HuH-7.5 (cell line): ENCODE data around the gene DZIP1.
"Not testable (repeated sequence)": the region's sequence is repeated elsewhere in the genome, so short reads cannot be mapped to it uniquely, and the experiment has no call there.

ENCODE experiments used
- DNase-seq: peaks from one replicate; pipeline ENCODE4 v3.0.0; 2011; ENCODE audit warnings: low spot score

DZIP1 gene

GRCh38 chr13:95603887-95604555 is 40.5 kb downstream of the DZIP1 start:
- peak; percentile 7 for DNase-seq

GRCh38 chr13:95601906-95602305 is 42.6 kb downstream of the DZIP1 start:
- DNase-seq, result no peak

GRCh38 chr13:95601216-95601615 is 43.3 kb downstream of the DZIP1 start:
- no peak for DNase-seq

- DNase-seq, result no peak
Observed at GRCh38 chr13:95596701-95597100, 47.8 kb downstream of the DZIP1 start.

GRCh38 chr13:95593462-95593861 is 51.0 kb downstream of the DZIP1 start:
- DNase-seq, result no peak

- no peak for DNase-seq
Observed at GRCh38 chr13:95588721-95589120, 55.8 kb downstream of the DZIP1 start.

- DNase-seq, result no peak
Observed at GRCh38 chr13:95588134-95588533, 56.4 kb downstream of the DZIP1 start.

GRCh38 chr13:95585867-95586266 is 58.6 kb downstream of the DZIP1 start:
- no peak for DNase-seq

- no peak for DNase-seq
Observed at GRCh38 chr13:95579303-95579702, 65.2 kb downstream of the DZIP1 start.

GRCh38 chr13:95573221-95573620 is 71.3 kb downstream of the DZIP1 start:
- no peak for DNase-seq

- DNase-seq, result no peak
Observed at GRCh38 chr13:95571941-95572340, 72.6 kb downstream of the DZIP1 start.

- no peak for DNase-seq
Observed at GRCh38 chr13:95570016-95570415, 74.5 kb downstream of the DZIP1 start.

- DNase-seq, result no peak
Observed at GRCh38 chr13:95568131-95568530, 76.4 kb downstream of the DZIP1 start.

- not testable (repeated sequence) for DNase-seq
Observed at GRCh38 chr13:95565758-95566157, 78.7 kb downstream of the DZIP1 start.

GRCh38 chr13:95564733-95565291 is 79.7 kb downstream of the DZIP1 start:
- no peak for DNase-seq

GRCh38 chr13:95564091-95564490 is 80.4 kb downstream of the DZIP1 start:
- no peak for DNase-seq

- no peak for DNase-seq
Observed at GRCh38 chr13:95560387-95560786, 84.1 kb downstream of the DZIP1 start.

- DNase-seq, result no peak
Observed at GRCh38 chr13:95559100-95559499, 85.4 kb downstream of the DZIP1 start.

GRCh38 chr13:95557013-95557412 is 87.5 kb downstream of the DZIP1 start:
- DNase-seq, result no peak

- no peak for DNase-seq
Observed at GRCh38 chr13:95553581-95554385, 90.7 kb downstream of the DZIP1 start.

GRCh38 chr13:95552539-95553441 is 91.7 kb downstream of the DZIP1 start, which contains the start of gene CLDN10:
TSS of gene CLDN10 (plus strand) at chr13:95552720. CDS start at chr13:95552754, 34 bp downstream.
- DNase-seq, result no peak

- DNase-seq, result no peak
Observed at GRCh38 chr13:95552208-95552538, 92.3 kb downstream of the DZIP1 start.
